HS-5 (cell line): ENCODE measurements around the gene KIF4B.
"Not testable (repeated sequence)": the region's sequence is repeated elsewhere in the genome, so short reads cannot be mapped to it uniquely, and the experiment has no call there.

Experiments
- DNase-seq: peaks from one replicate; pipeline ENCODE4 v3.0.0-alpha.2; 2012; ENCODE audit warnings: low read depth

KIF4B gene

GRCh38 chr5:155013526-155013925, at the start of gene KIF4B:
Gene KIF4B (plus strand): TSS chr5:155013755. CDS start chr5:155013860, 105 bp downstream.
- no peak for DNase-seq

- DNase-seq: no peak
Measured at GRCh38 chr5:154966081-154966841, 47.3 kb upstream of the KIF4B start.

- DNase-seq: no peak
Measured at GRCh38 chr5:154966874-154967273, 46.7 kb upstream of the KIF4B start.

- no peak for DNase-seq
Measured at GRCh38 chr5:154967421-154968024, 46.0 kb upstream of the KIF4B start.

- no peak for DNase-seq
Measured at GRCh38 chr5:154968953-154969352, 44.6 kb upstream of the KIF4B start.

- DNase-seq: no peak
Measured at GRCh38 chr5:154970759-154971158, 42.8 kb upstream of the KIF4B start.

- no peak for DNase-seq
Measured at GRCh38 chr5:154971501-154971900, 42.1 kb upstream of the KIF4B start.

- DNase-seq: no peak
Measured at GRCh38 chr5:154972476-154973080, 41.0 kb upstream of the KIF4B start.

GRCh38 chr5:154976082-154976481, 37.5 kb upstream of the KIF4B start:
- not testable (repeated sequence) for DNase-seq

GRCh38 chr5:154977409-154977808, 36.1 kb upstream of the KIF4B start:
- no peak for DNase-seq

- DNase-seq: not testable (repeated sequence)
Measured at GRCh38 chr5:154978294-154978693, 35.3 kb upstream of the KIF4B start.

GRCh38 chr5:154984946-154985516, 28.5 kb upstream of the KIF4B start:
- no peak for DNase-seq

GRCh38 chr5:154986151-154986550, 27.4 kb upstream of the KIF4B start:
- DNase-seq: no peak

- no peak for DNase-seq
Measured at GRCh38 chr5:154989626-154990025, 23.9 kb upstream of the KIF4B start.

GRCh38 chr5:154993461-154993860, 20.1 kb upstream of the KIF4B start:
- no peak for DNase-seq

- DNase-seq: no peak
Measured at GRCh38 chr5:154995679-154996078, 17.9 kb upstream of the KIF4B start.

GRCh38 chr5:154997746-154998145, 15.8 kb upstream of the KIF4B start:
- DNase-seq: peak; percentile 37

GRCh38 chr5:154999865-155000264, 13.7 kb upstream of the KIF4B start:
- no peak for DNase-seq

- DNase-seq: no peak
Measured at GRCh38 chr5:155001523-155001922, 12.0 kb upstream of the KIF4B start.

- DNase-seq: not testable (repeated sequence)
Measured at GRCh38 chr5:155002722-155003121, 10.8 kb upstream of the KIF4B start.

- DNase-seq: no peak
Measured at GRCh38 chr5:155004138-155004744, 9.3 kb upstream of the KIF4B start.

GRCh38 chr5:155006265-155006664, 7.3 kb upstream of the KIF4B start:
- DNase-seq: not testable (repeated sequence)
